Activated naive CD8-positive, alpha-beta T cell treated with anti-CD3 and anti-CD28 coated beads, Interleukin-2, amount 10 ng/mL, durations not matched to agents 7 days and 5 days (primary cell): ENCODE data around the gene BBS2. TPM values are rescaled to one million over a fixed set of nuclear protein-coding genes. Genes with fewer than 3 reads are reported as not detected.

ENCODE experiments used
- ATAC-seq: fragments of 150-1000 bp; cut with Tn5 transposase; one replicate; pipeline ENCODE4 v1.10.0; 2021; ENCODE audit warnings: low read depth, moderate library complexity
- POLR2A ChIA-PET: fragments of 350-600 bp; sonication (Branson Sonifier 250); formaldehyde crosslinking; loops from one replicate; lab custom pipeline; 2021; ENCODE audit warnings: antibody characterized with exemption; lab: Charles Lee
- DNase-seq: peaks from one replicate; pipeline ENCODE4 v3.0.0; 2021
- H3K27ac Mint-ChIP-seq: one replicate; pipeline ENCODE4 v1.8.0; 2022; ENCODE audit warnings: mild to moderate bottlenecking, mixed read lengths
- H3K27me3 Mint-ChIP-seq: one replicate; pipeline ENCODE4 v1.8.0; 2022; ENCODE audit warnings: mild to moderate bottlenecking, moderate library complexity, mixed read lengths
- H3K36me3 Mint-ChIP-seq: one replicate; pipeline ENCODE4 v1.8.0; 2021; ENCODE audit warnings: mild to moderate bottlenecking, mixed read lengths
- H3K4me1 Mint-ChIP-seq: one replicate; pipeline ENCODE4 v1.8.0; 2021; ENCODE audit warnings: mixed read lengths
- H3K4me3 Mint-ChIP-seq: one replicate; pipeline ENCODE4 v1.8.0; 2022; ENCODE audit warnings: mild to moderate bottlenecking, moderate library complexity, mixed read lengths
- H3K9me3 Mint-ChIP-seq: one replicate; pipeline ENCODE4 v1.8.0; 2021; ENCODE audit warnings: mixed read lengths
- total RNA-seq, 2 experiments: library from RNA; stranded (reverse); gene quantifications; one replicate each; pipeline ENCODE4 v1.2.3, GENCODE V29; 2021

The BBS2 gene
- 10 to 100 TPM; 38.2 to 41.5 TPM for total RNA-seq

GRCh38 chr16:56519459-56520250 is at the start of gene BBS2:
BBS2 (minus strand) TSS chr16:56520024; CDS start chr16:56519862, 162 bp downstream.
- no peaks in the 10 kb centered on the region for H3K9me3 Mint-ChIP-seq
- H3K4me1 Mint-ChIP-seq = peaks cover 16% of the 10 kb centered on the region
- H3K27ac Mint-ChIP-seq = peak within 1 kb of the TSS; percentile 17
- H3K4me3 Mint-ChIP-seq = peak within 1 kb of the TSS; percentile 77
- H3K36me3 Mint-ChIP-seq = no peaks in the 10 kb centered on the region
- POLR2A ChIA-PET = interaction anchor here (0.5 to 1.7 kb wide), 5 partner anchors 28 to 1813 kb away, joined by 3 to 4 read pairs (median 3); partner anchors contain the start of gene MT2A
- DNase-seq (peak; percentile 87), ATAC-seq (peak; percentile 79)
- no peaks in the 10 kb centered on the region for H3K27me3 Mint-ChIP-seq

- Mint-ChIP-seq H3K36me3 (no peaks in the 10 kb centered on the region), H3K4me1 (peaks cover 6% of the 10 kb centered on the region), H3K27me3 (peaks cover 16% of the 10 kb centered on the region), H3K9me3 (no peaks in the 10 kb centered on the region), H3K27ac (no peak within 1 kb of the TSS), H3K4me3 (no peak within 1 kb of the TSS)
- ATAC-seq (no peak), DNase-seq (no peak)
- POLR2A ChIA-PET = no interaction called here
Measured at GRCh38 chr16:56564793-56565477, 45.1 kb upstream of the BBS2 start, which contains the start of gene MT4. MT4 (plus strand) TSS chr16:56565073; CDS start chr16:56565129, 56 bp downstream.

- Mint-ChIP-seq H3K4me1 (peaks cover 2% of the 10 kb centered on the region), H3K9me3 (no peaks in the 10 kb centered on the region), H3K27me3 (peaks cover 22% of the 10 kb centered on the region), H3K27ac (no peak overlapping the region), H3K36me3 (no peaks in the 10 kb centered on the region), H3K4me3 (no peak overlapping the region)
- DNase-seq (no peak), ATAC-seq (no peak)
- POLR2A ChIA-PET = no interaction called here
Measured at GRCh38 chr16:56561126-56561525, 41.3 kb upstream of the BBS2 start.

GRCh38 chr16:56560447-56560846 is 40.6 kb upstream of the BBS2 start:
- Mint-ChIP-seq H3K9me3 (no peaks in the 10 kb centered on the region), H3K27ac (no peak overlapping the region), H3K27me3 (peaks cover 28% of the 10 kb centered on the region), H3K4me1 (peaks cover 2% of the 10 kb centered on the region), H3K36me3 (no peaks in the 10 kb centered on the region), H3K4me3 (no peak overlapping the region)
- DNase-seq (no peak), ATAC-seq (no peak)
- POLR2A ChIA-PET = no interaction called here

- no peaks in the 10 kb centered on the region for H3K9me3 Mint-ChIP-seq
- H3K4me1 Mint-ChIP-seq = peaks cover 2% of the 10 kb centered on the region
- peaks cover 34% of the 10 kb centered on the region for H3K27me3 Mint-ChIP-seq
- DNase-seq = no peak
- POLR2A ChIA-PET = no interaction called here
- no peak overlapping the region for H3K27ac Mint-ChIP-seq
- no peaks in the 10 kb centered on the region for H3K36me3 Mint-ChIP-seq
- no peak overlapping the region for H3K4me3 Mint-ChIP-seq
- no peak for ATAC-seq
Measured at GRCh38 chr16:56559109-56559508, 39.3 kb upstream of the BBS2 start.

GRCh38 chr16:56558024-56558747 is 38.4 kb upstream of the BBS2 start:
- H3K4me1 Mint-ChIP-seq = peaks cover 2% of the 10 kb centered on the region
- POLR2A ChIA-PET = no interaction called here
- peaks cover 43% of the 10 kb centered on the region for H3K27me3 Mint-ChIP-seq
- H3K4me3 Mint-ChIP-seq = no peak overlapping the region
- no peak overlapping the region for H3K27ac Mint-ChIP-seq
- no peaks in the 10 kb centered on the region for H3K9me3 Mint-ChIP-seq
- no peak for DNase-seq
- ATAC-seq = no peak
- H3K36me3 Mint-ChIP-seq = no peaks in the 10 kb centered on the region

GRCh38 chr16:56554441-56554840 is 34.6 kb upstream of the BBS2 start:
- Mint-ChIP-seq H3K27me3 (peaks cover 37% of the 10 kb centered on the region), H3K9me3 (no peaks in the 10 kb centered on the region), H3K36me3 (no peaks in the 10 kb centered on the region), H3K27ac (no peak overlapping the region), H3K4me3 (no peak overlapping the region), H3K4me1 (no peaks in the 10 kb centered on the region)
- ATAC-seq = no peak
- no peak for DNase-seq
- POLR2A ChIA-PET = no interaction called here

GRCh38 chr16:56551796-56552738 is 32.2 kb upstream of the BBS2 start:
- no peak for ATAC-seq
- POLR2A ChIA-PET = no interaction called here
- H3K4me1 Mint-ChIP-seq = peaks cover 10% of the 10 kb centered on the region
- H3K36me3 Mint-ChIP-seq = no peaks in the 10 kb centered on the region
- DNase-seq = no peak
- H3K27ac Mint-ChIP-seq = no peak overlapping the region
- no peaks in the 10 kb centered on the region for H3K9me3 Mint-ChIP-seq
- peaks cover 33% of the 10 kb centered on the region for H3K27me3 Mint-ChIP-seq
- H3K4me3 Mint-ChIP-seq = no peak overlapping the region

GRCh38 chr16:56549744-56550385 is 30.0 kb upstream of the BBS2 start:
- DNase-seq (no peak), ATAC-seq (no peak)
- H3K36me3 Mint-ChIP-seq = no peaks in the 10 kb centered on the region
- H3K4me3 Mint-ChIP-seq = no peak overlapping the region
- H3K9me3 Mint-ChIP-seq = no peaks in the 10 kb centered on the region
- POLR2A ChIA-PET = no interaction called here
- peaks cover 10% of the 10 kb centered on the region for H3K4me1 Mint-ChIP-seq
- H3K27me3 Mint-ChIP-seq = peaks cover 19% of the 10 kb centered on the region
- H3K27ac Mint-ChIP-seq = no peak overlapping the region

GRCh38 chr16:56549161-56549560 is 29.3 kb upstream of the BBS2 start:
- POLR2A ChIA-PET = no interaction called here
- Mint-ChIP-seq H3K9me3 (no peaks in the 10 kb centered on the region), H3K27ac (no peak overlapping the region), H3K4me3 (no peak overlapping the region), H3K4me1 (peaks cover 10% of the 10 kb centered on the region), H3K27me3 (peaks cover 17% of the 10 kb centered on the region), H3K36me3 (no peaks in the 10 kb centered on the region)
- DNase-seq = no peak
- ATAC-seq = no peak

GRCh38 chr16:56547949-56548567 is 28.2 kb upstream of the BBS2 start:
- no peaks in the 10 kb centered on the region for H3K36me3 Mint-ChIP-seq
- POLR2A ChIA-PET = interaction anchor here (1.6 kb wide), 1 partner anchor 28 kb away, joined by 4 read pairs; the partner anchor contains the start of gene BBS2
- H3K4me1 Mint-ChIP-seq = peaks cover 10% of the 10 kb centered on the region

More at GRCh38 chr16:56547949-56548567, 28.2 kb upstream of the BBS2 start:
- DNase-seq = no peak
- no peak for ATAC-seq
- H3K27me3 Mint-ChIP-seq = peaks cover 7% of the 10 kb centered on the region
- no peaks in the 10 kb centered on the region for H3K9me3 Mint-ChIP-seq
- H3K27ac Mint-ChIP-seq = no peak overlapping the region
- H3K4me3 Mint-ChIP-seq = peak overlapping the region; percentile 22
